ENCODE data around the gene PLA2G2D.

PLA2G2D gene

DNA sequence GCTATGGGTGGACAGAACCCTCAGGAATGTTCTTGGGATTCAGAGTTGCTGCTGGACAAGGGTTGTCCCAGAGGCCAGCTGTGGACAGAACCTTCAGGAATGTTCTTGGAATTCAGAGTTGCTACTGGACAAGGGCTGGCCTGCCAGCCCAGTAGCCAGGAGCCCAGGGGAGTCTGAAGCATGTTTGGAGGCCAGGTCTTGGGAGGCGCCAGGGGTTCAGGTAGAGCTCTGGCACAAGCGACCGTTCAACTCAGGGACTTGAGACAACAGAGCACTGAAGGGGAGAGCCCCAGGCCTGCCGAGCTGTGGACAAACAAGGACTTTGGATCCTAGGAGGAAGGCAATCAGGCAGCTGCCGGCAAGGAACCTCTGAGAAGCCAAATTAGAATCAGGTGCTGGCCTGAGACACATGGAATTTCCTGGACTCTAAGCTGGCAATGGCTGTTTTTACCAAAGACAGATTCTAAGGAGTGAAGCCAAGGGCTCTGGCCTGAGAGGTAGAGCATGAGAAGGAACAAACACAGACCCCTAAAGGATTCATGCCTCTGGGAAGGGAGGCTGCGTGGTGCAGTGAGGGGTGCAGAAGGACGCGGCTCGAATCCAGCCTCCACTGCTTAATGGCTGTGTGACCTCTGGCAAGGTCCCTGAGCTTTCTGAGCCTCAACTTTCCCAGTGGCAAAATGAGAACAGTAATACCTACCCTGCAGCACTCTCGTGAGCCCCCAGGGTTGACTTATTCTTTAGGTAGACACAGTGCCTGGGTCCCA is 36.0 kb downstream of the PLA2G2D start:
- no peak for DNase-seq

DNA sequence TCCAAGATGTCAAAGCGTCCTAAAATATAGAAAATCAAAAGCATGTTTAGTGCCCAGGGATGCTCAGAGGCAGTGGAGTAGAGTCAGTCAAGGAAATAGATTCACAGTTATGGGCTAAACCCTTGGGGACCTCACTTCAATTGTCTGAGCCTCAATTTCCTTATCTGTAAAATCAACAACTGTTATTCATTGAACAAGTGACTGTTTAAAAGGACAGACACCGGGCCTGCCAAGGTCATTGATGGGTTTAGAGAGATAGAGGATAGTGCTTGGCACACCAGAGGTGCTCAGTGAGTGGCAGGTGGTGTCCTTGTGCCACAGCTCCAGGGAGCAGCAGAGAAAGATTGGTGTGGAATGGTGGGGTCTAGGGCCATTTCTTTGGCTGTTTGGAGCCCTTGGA is 36.6 kb downstream of the PLA2G2D start:
- DNase-seq, result no peak

DNA sequence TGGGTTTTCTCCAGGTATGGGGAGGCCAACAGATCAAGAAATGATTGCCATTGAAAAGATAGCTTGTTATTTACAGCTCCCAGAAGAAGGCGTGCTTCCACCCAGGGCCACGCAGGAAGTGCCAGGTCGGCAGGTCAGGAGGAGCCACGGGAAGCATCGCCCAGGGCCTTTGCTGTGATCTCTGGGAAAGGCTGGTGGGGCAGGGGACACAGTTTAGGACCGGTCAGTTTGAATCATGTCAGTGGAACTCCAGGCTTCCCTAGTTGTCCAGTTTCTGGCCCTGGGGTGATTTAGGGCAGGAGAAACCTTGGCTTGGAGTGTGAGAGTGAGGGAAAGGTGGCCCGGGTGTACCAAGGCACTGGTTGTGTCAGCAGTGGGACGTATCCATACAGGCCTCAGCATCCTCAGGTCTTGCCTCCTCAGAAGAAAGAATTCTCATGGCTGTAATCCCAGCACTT is 38.0 kb downstream of the PLA2G2D start:
- DNase-seq, result no peak

DNA sequence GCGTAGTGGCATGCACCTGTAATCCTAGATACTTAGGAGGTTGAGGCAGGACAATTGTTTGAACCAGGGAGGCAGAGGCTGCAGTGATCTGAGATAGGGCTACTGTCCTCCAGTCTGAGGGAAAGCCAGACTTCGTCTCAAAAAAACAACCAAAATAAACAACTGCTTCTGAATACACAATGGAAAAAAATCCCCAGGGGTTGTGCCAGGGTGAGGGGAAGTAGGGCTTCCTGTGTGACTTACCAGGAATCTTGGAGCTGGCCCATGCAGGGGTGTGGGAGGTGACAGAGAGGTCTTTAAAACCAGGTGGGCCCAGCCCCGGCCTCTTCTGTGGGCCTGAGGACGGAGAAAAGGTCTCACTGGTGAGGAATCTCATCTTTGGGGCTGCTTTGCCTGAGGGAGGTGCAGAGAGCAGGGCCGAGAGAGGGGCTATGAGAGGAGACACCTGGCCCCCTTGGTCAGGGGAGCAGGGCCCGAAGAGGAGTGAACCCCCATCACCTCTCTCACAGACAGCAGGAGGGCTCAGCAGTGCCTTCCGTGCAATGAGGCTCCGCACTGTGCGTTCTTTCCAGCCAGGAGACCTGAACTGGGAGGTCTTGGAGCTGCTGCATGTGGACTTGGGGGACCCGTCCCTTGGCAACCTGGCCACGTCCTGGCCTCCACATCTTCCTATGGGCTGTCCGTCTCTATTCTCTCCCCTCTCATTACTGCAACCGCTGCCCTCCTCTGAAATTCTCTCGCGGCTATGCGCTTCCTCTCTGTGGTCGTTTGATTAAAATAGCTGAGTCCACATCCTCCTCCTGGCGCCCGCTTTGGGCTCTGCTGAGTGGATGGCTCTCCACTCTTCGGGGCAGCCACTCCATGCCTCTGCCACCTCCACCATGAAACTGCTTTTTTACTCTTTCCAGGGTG is 38.6 kb downstream of the PLA2G2D start:
- DNase-seq, result peak in 1 of 2 donors; percentile 31

DNA sequence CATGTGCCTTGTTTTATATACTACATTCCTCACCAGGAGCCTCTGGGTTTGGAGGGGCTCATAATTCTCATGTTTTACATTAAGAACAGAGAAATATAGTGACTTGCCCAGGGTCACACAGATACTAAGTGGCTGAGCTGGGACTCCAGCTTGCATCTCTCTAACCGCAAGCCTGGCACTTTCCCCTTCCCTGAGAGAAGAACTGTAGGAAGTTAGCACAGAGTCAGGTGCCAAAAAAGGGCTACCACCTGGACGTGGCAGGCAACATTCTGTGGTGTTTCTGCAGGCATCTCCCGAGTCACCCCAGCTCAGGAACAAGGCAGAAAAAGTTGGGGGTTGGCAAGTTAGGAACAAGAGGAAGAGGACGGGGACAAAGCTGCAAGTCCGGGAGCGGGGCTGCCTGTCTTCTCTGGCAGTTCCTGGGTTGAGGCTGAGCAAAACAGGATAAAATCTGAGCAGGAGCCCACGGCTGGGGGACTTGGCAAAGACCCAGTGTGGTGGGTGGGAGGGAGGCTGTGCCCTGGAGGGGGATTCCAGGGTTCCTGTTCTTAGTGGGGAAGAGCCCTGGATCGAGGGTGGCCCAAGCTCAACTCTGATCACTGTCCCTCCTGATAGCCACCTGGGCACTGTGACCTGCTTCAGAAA is 39.6 kb downstream of the PLA2G2D start:
- no peak for DNase-seq

DNA sequence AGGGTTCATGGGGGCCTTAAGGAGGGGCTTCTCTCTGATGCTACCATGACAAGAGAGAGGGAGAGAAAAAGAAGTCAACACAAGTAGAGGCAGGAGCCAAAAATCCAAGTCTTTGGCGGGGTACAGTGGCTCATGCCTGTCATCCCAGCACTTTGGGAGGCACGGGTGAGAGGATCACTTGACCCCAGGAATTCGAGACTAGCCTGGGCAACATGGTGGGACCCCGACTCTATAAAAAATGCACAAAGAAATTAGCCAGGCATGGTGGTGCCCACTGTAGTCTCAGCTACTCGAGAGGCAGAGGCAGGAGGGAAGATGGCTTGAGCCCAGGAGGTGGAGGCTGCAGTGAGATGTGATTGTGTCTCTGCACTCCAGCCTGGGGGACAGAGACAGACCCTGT is 40.6 kb downstream of the PLA2G2D start:
- no peak for DNase-seq

DNA sequence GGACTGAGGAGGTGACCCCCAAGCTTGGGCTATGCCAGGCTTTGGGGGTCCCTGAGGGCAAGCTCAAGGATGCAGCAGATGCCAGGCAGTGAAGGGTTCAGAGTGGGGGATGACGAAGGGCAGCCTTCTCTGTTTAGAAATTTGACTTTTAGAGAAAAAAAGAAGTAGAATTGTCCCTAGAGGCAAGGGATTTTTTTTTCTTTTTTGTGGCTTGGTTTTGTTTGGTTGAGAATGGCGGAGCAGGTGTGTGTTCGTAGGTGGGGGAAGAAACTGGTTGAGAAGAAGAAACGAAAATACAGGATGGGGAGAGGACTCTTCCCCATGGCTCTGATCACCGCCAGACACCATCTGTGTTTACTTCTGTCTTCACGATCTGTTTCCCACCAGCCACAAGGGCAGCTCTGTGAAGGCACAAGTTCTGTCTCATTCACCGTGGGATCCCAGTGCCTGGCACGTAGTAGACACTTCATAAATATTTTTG is 41.1 kb downstream of the PLA2G2D start:
- DNase-seq, result peak in 1 of 2 donors; percentile 39

DNA sequence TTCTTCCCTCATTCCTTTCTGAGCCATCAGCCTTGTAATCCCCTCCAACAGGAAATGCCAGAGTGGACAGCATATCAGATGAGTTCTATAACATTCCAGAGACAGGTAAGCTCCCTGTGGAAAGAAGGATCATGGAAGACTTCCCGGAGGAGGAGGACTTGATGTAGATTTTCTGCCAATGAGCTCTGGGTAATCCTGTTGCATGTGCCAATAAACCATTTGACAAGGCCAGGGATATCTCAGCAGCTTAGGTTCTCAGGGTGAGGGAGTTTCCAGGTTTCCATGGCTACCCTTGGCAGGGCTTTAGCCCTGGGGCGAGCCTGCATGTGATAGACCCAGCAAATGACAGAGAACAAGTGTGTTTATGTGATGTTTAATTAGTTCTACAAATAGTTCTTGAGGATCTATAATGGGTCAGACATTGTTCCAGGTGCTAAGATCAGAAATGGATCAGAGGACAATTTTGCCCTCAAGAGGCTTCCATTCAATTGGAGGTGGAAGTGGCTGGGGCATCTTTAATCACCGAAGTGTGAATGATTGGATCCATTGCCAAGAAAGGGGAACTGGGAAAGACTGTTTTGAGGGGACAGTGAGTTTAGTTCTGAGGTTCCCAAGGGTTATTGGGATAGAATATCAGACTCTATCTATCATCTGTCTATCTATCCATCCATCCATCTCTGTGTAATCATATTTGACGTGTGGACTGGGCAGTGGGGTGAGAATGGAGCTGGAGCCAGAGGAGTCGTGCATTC is 42.5 kb downstream of the PLA2G2D start:
- DNase-seq, result no peak

DNA sequence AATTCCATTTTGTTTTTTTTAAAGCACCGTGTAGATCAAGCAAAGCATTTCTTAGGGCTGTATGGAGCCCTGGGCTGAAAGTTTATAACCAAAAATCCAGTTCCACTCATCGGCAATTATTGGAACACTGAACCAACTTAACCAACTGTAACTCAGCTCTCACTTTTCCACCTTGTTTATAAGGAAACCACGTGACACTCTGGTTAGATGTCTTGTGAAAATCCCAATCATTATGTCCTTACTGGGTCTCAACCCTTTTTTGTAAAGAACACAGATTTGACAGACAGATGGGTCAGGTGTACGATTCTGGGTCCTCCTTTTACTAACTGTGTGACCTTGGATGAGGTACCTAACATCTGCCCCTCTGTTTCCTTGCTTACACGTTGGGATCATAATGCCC is 43.1 kb downstream of the PLA2G2D start:
- no peak for DNase-seq

DNA sequence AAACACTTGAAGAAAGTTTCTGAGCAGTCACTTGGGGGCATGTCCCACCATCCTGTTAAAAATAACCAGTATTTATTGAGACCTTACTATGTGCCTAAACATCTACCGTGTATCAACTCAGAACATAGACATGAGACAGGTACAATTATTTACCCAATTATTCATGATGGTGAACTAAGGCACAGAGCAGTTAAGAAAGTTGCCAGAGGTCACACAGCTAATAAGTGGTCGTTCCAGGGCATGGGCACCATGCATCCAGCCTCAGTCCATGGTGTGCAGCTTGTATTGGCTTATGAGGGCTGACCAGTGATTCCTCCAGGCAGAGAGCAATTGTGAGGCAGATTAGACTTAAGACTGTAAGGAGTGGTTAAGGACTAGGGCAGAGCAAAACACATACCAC is 44.0 kb downstream of the PLA2G2D start:
- no peak for DNase-seq

DNA sequence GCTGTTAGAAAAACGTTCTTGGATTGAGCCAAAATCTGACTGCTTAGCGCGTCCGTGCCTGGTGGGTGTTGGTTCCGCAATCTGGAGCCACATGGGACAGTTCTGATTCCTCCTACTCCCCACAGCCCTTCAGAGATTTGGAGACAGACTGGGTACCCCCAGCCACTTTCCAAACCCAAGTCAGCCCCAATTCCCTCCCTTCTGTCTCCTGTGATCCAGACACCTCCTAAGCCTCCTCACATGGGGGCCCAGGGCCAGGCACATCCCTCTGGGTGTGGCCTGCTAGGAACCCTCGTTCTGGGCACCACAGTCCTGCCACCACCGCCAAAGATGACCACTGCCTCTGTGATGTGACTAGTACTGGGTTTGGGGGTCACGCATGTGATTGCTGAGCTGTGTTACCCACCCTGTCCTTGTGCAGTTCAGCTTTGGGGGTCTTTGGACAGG is 44.6 kb downstream of the PLA2G2D start:
- DNase-seq, result no peak

DNA sequence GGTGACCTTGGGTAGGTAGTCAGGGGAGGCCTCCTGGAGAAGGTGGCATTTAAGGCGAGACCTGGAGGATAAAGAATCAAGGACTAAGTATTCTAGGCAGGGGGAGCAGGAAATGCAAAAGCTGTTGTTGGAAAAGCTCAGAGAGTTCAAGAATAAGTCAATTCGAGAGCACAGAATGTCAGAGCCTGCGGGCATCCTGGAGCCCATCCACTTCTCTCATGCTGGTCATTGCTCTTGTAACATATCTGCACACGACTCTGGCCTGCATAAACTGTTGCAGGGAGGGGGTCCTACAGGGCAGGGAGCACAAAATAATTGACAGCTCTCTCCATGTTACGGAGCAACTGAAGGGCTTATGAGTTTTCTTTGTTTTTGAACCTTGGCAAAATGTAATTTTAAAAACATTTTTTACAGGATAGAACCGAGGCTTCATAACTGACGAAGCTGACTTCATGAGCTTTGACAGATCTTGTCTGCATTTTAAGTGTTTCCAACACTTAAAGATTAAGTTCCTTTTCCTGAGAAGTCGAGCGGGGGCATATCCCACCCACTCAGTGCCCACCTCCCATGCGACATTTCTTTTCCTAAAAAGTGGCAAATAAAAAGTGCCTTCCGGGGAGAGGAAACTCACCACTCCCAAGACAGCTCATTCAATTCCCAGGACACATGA is 45.1 kb downstream of the PLA2G2D start:
- DNase-seq, result no peak

DNA sequence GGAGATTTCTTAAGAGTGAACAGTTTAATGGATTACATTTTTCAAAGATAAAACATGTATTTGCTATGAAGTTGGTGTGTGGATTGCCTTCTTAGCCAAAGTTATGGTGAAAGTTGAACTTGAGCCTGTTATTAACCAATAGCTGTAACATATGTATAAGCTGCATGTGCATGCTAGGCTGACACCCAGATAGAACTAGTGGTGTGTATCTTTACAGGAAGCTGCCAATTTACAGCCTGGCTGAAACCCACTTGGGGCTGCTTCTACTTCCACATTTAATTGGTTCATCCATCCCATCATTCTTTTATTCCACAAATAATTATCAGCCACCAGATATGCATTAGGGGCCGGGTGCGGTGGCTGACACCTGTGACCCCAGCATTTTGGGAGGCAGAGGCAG is 46.1 kb downstream of the PLA2G2D start:
- DNase-seq, result no peak

DNA sequence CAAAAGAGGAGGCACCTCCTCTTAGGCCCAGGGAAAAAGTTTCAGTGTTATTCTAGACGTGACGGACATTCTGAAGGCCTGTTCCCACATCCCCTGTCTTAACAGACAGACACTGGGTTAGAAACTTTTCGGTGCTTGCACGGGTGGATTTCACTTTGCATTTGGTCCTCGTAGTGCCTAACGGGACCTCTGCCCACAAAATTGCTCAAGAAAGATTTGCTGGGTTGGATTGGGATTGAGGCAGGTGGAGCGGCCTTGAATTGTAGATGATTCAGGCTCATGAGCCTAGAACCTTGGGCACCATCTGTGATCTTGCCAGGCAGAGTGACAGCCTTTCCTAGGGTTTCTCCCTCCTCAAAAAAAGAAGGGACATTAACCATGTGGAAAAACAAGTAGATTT is 46.6 kb downstream of the PLA2G2D start:
- DNase-seq, result no peak

DNA sequence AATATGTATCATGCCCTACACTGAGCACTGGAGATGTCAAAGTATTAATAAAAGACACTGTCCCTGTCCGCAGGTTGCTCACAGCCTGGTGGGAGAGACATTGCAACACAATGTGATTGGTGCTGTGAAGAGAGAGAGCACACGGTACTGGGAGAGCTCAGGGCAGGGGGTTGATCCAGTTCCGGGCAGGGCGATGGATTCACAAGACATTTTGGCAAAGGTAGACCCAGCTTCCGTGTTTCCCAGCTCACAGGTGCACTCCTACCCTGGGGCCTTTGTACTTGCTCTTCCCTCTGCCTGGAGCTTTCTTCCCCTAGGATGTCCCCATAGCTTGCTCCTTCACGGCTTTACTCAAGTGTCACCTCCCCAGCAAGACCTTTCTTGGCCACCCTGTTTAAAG is 47.9 kb downstream of the PLA2G2D start:
- DNase-seq, result no peak

DNA sequence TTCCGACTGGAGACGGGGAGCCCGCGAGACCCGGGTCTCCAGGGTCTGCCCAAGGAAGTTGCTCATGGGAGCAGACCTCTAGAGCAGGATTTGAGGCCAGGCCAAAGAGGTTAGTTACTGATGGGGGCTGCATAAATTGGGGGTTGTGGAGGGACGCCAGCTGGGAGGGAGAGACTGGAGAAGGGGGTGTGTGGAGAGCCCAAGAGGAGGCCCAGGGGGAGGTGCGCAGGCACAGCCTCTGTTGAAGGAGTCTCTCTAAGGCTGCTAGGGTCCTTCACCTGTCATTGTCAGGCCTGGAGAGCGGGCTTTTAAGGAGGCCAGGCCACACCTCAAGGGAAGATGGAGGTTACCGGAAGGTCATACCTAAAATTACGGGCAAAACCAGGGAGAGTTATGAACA is 49.0 kb downstream of the PLA2G2D start:
- DNase-seq, result no peak

DNA sequence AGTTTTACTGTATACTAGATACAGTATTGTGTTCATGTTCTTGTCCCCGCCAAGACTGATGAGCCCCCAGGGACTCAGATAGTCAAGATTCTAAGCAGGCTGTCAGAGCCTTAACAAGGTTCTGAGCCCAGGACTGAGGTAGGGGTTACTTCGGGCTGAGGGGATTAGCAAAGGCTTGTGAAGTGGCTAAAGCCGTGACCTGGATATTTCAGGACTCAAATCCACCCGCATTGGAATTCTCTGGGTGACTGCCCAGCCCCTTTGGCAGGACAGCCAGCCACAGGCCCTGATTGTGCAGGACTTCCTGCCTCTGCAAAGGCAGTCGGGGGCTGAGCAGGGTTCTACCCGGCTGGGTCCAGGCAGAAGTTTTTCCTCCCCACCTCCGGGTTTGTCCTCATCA is 49.5 kb downstream of the PLA2G2D start, which contains the start of gene PLA2G5:
PLA2G5 (plus strand) TSS at position 321 of the 400 bp plus-strand sequence. CDS start 14,637 bp downstream, outside the sequence.
- no peak for DNase-seq

DNA sequence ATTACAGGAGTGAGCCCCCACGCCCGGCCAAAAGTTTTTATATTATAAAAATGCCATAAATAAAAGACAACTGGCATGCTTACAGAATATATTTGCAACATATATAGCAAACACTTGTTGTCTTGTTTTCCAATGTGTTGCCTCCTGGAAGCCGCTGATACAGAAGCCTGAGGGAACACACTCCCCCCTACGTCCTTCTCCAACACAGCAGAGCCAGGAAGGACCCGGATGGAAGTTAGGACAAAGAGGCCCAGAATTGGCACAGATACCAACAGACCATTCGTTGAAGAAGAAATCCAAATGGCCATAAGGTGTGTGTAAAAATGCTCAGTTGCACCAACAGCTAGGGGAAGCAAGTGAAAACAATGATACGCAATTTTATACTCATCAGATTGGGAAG is 50.6 kb downstream of the PLA2G2D start:
- DNase-seq, result no peak

DNA sequence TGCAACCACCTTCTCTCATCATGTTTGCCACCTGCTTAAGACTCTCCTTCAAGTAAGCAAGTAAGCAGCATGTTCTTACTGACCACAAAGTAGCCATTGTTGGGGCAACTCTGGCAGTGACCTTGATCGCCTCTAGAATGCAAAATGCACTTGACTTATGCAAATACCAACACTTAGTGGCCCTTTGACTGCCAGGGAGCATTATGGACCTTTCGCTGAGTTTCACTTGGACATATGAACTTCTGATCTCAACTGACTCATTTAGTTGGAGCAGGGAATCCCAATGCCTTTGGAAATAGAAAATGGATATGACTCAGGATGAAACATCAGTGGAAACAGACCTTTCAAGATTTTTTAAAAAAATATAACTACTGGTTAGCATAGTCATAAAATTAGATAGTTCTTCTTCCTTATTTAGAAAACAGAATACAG is 55.5 kb downstream of the PLA2G2D start:
- no peak for DNase-seq
